Mucosa of descending colon (tissue), 3 donors: ENCODE results near the gene ATOH1. TPM values are rescaled to one million over a fixed set of nuclear protein-coding genes. Genes with fewer than 3 reads are reported as not detected.
A peak's percentile ranks its signal among the peaks of the same experiment; 100 is the strongest.

ENCODE experiments used
- ATAC-seq: fragments of 200-7000 bp; cut with Tn5 transposase; one replicate; pipeline ENCODE4 v1.9.1; 2020; ENCODE audit warnings: mild to moderate bottlenecking, moderate library complexity
- DNase-seq, 3 donors: peaks; one replicate each; pipeline ENCODE4 v3.0.0-alpha.2; 2020
- H3K36me3 ChIP-seq: fragments of 200-600 bp; one replicate; pipeline ENCODE4 v1.8.0; 2021; ENCODE audit warnings: low read depth, mild to moderate bottlenecking
- H3K4me1 ChIP-seq: fragments of 200-600 bp; one replicate; pipeline ENCODE4 v1.8.0; 2021; ENCODE audit warnings: low read depth, mild to moderate bottlenecking
- H3K4me3 ChIP-seq: fragments of 200-600 bp; one replicate; pipeline ENCODE4 v1.8.0; 2021; ENCODE audit warnings: mild to moderate bottlenecking
- H3K9me3 ChIP-seq: fragments of 200-600 bp; one replicate; pipeline ENCODE4 v1.8.0; 2021; ENCODE audit warnings: mild to moderate bottlenecking
- intact Hi-C, 2 donors: fragments of 100-400 bp; cut with DNase I in 1 of 2; cut with micrococcal nuclease in 1 of 2; formaldehyde crosslinking; loops; one replicate each; pipeline versions ENCODE4 v1.11.0 to v1.11.1; 2022; cut with DNase I, micrococcal nuclease
- total RNA-seq, 3 donors: library from RNA; stranded (reverse); fragmentation: NEBNext Ultra II Directional in 2 of 3; extraction: Animal tissue kit (Norgen Biotek cat#: 25700) in 2 of 3; gene quantifications; one replicate each; pipeline versions ENCODE4 v1.2.1 to v1.2.4, GENCODE V29; 2021 to 2023
- TF ChIP-seq, protein P1 (sequence below): fragments of 200-600 bp; IDR thresholded peaks from one replicate; pipeline ENCODE4 v1.8.0; 2022; ENCODE audit warnings: antibody characterized with exemption, mild to moderate bottlenecking
- donor health status: DM: no; HTN: no; CAD: no; lungs with moderate emphysema.
- donor health status: DM: no; HTN: no; CAD: no.
- donor health status: DM: no; HTN: yes; CAD: no.

ATOH1 gene
- total RNA-seq, 3 donors from 2014 or later = 14.0 to 75.1 (median 43.9) TPM

DNA sequence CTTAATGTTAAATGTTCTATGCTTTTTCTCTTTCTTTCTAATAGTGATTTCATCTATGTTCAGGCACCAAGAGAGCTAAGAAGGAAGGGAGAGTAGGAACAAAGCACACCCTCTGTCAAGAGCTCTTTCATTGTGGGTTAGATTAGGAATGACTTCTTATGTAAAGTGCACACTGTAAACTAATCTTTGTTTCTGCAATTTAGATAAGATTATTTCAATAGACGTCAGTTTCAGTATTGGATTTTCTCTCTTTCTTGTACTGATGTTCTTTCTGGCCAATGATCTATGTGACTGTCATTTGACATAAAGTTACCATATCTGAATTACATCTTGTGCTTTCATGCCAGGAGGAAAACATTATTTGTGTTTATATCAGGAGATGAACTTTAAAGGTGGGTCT lies 48.2 kb downstream of the ATOH1 start:
- TF ChIP-seq, protein P1, sequence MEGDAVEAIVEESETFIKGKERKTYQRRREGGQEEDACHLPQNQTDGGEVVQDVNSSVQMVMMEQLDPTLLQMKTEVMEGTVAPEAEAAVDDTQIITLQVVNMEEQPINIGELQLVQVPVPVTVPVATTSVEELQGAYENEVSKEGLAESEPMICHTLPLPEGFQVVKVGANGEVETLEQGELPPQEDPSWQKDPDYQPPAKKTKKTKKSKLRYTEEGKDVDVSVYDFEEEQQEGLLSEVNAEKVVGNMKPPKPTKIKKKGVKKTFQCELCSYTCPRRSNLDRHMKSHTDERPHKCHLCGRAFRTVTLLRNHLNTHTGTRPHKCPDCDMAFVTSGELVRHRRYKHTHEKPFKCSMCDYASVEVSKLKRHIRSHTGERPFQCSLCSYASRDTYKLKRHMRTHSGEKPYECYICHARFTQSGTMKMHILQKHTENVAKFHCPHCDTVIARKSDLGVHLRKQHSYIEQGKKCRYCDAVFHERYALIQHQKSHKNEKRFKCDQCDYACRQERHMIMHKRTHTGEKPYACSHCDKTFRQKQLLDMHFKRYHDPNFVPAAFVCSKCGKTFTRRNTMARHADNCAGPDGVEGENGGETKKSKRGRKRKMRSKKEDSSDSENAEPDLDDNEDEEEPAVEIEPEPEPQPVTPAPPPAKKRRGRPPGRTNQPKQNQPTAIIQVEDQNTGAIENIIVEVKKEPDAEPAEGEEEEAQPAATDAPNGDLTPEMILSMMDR = no peak
- peaks cover 9% of the 10 kb centered on the region for H3K4me1 ChIP-seq
- no peak overlapping the region for H3K4me3 ChIP-seq
- no peaks in the 10 kb centered on the region for H3K9me3 ChIP-seq
- no peak for DNase-seq
- intact Hi-C loops = no loop called here
- ATAC-seq = peak; percentile 96
- H3K36me3 ChIP-seq = no peaks in the 10 kb centered on the region

GRCh38 chr4:93878566-93878965 lies 50.0 kb downstream of the ATOH1 start:
- Histone ChIP-seq H3K9me3 (no peaks in the 10 kb centered on the region), H3K36me3 (no peaks in the 10 kb centered on the region), H3K4me3 (no peak overlapping the region), H3K4me1 (peaks cover 9% of the 10 kb centered on the region)
- intact Hi-C loops = no loop called here
- no peak for ATAC-seq
- DNase-seq = no peak
- TF ChIP-seq, protein P1 = no peak

GRCh38 chr4:93879919-93880318 lies 51.4 kb downstream of the ATOH1 start:
- Histone ChIP-seq H3K36me3 (no peaks in the 10 kb centered on the region), H3K4me1 (peaks cover 9% of the 10 kb centered on the region), H3K9me3 (no peaks in the 10 kb centered on the region), H3K4me3 (no peak overlapping the region)
- no peak for ATAC-seq
- TF ChIP-seq, protein P1 = no peak
- no peak for DNase-seq
- intact Hi-C loops = no loop called here
